Activated T-cell treated with anti-CD3 and anti-CD28 coated beads for 1 hour (primary cell): Measurements from ENCODE around the gene LRP8.

Experiments
- DNase-seq: peaks from one replicate; pipeline ENCODE4 v3.0.0-alpha.2; 2020; ENCODE audit warnings: low read depth

LRP8 gene

DNA sequence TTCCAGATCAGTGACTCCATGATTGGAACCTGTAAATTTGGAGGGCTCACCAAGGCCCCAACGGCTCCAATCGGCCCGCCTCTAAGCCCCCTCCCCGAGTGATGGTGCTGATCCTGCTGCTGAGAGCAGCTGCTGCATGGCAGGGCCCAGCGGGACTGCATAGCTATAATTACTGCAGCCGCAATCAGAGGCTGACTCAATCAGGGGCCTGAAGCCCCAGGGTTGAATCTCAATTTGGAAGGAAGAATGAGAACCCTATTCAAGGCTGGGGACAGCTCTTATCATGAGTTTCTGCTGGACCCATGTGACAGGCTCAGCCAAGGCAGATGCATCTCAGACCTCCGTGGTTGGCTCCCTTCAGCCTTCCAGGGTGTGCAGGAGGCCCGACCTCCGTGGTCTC is 46.7 kb downstream of the LRP8 start:
- DNase-seq, result no peak

DNA sequence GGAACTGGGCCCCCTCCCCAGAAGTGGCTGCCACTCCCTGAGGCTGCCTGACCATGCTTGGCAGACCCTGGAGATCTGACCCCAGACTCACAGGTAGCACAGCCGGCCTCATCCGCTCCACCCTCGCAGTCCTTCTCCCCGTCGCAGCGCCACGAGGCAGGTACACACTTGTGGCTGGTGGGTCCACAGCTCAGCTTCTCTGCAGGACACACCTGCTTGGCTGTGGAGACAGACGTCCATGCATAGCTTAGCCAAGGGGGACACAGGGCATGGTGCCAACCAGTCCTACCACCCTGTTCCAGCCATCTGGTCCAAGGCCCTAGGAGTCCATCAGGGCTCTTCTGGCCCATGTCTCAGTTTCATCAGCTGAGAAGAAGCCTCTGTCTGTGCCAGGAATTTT is 47.4 kb downstream of the LRP8 start:
- no peak for DNase-seq

DNA sequence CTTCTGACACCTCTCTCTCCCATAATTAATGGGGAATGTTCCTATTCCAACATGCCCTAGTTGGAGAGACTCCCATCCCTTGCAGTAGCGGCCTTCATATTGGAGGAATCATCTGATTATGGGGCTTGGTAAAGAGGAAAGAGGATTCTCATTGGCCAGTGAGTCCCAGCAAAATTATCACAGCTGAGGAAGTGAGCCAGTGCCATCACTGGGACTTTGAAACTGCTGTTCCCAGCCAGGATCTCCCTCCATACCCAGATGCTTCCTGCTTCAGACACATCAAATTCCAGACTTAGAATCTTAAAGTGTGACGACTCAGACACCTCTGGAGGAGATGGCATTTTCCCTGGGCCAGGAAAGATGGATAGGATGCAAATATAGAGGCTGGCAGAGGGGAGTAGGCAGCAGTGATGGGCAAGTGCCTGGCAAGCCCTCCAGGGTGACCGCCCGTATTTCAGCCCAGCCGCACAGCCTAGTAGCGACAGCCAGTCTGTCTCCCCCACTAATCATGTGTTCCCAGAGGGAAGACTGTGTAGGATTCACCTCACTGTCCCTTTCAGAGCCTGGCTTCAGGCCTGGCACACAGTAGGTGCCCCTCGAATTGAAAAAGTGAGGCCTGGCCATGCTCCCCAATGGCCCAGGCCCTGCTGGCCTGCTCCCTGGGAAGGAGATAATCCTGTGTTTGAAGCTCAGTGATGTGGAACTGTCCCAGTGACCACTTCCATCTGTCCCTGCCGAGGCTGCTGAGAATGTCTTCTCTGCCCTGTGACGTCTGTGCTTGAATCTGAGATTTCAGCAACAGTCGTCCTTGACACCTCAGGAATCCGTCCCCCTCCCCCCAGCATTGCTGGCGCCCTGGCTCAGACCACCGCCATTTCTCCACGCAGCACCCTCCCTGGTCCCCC is 48.3 kb downstream of the LRP8 start:
- no peak for DNase-seq

DNA sequence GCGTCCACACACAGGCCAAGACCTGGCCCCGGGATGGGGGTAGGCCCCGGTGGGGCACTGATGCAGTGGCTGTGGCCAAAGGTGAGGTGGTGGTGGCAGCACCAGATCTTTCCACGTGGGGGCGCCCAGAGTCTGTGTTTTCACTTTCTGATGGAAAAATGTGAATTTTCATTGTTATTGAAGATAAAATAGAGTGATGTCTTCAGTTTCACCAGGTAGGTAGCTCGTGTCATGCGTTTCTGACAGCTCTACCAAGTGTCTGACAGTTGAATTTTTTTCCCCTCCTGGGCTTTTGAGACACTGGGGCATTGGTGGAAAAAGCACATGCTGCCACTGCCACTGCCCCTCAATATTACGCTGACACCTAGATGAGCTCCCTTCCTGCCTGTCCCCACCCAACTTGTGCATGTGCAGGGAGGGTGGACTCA is 49.6 kb downstream of the LRP8 start:
- DNase-seq, result peak; percentile 65

DNA sequence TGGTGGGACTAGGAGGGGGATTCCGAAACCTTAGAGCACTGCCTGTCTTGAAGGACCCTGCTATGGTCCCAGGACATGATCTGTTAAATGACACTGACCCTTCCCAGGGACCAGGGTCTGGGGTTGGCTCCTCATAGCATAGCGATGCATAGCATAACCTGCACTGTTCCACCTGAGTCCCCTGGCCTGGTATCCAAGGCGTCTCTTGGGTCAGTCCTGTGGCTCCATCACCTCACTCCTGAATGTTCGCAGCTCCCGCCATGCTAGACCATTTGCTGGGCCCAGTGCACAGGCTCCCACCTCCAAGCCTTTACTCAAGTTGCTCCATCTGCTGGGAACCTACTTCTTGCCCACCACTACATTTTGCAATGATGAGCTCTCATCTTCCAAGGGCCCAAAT is 50.5 kb downstream of the LRP8 start:
- DNase-seq, result no peak

DNA sequence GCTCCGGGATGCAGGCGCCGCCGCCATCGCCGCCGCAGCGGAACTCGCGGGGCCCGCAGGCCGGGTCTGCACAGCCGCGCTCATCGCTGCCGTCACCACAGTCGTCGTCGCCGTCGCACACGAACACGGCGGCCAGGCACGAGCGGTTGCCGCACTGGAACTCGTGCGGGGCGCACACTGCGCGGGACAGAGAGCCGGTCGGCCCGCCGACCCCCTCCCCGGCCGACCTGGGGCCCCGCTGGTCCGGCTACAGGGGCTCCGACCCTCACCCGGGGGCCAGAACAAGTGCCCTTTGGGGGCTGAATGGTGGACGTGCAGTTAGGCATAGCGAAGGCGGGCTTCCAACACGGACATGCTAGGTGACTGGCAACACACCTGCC is 51.0 kb downstream of the LRP8 start:
- no peak for DNase-seq

DNA sequence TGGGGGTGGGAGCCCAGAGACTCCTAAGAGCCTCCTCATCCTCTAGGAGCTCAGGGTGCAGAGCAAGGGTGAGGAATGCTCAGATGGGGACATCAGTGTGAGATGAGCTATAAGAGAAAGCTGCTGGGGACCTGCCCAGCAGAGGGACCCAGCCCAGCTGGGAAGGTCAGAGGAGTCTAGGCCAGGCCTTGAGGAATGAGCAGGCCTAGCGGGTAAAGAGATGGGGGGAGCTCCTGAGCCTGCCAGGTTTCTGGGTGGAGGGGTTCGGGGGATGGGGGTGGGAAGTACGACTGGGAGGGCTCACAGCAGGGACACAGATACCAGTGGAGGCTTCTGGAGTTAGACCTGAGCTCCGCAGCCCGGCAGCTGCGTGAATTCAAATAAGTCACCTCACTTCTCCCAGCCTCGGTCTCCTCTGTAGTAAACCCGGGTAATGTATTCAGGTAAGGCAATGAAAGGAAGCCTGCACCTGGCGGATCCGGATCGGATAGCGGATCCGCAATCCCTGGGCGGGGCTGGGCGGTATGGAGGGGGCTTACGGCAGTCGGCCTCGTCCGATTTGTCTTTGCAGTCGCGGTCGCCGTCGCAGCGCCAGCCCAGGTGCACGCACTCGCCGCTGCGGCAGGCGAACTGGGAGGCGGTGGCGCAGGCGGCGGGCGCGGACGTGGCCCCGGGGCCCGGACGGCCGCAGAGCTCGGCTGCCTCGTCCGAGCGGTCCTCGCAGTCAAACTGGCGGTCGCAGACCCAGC is 51.5 kb downstream of the LRP8 start:
- DNase-seq, result no peak

DNA sequence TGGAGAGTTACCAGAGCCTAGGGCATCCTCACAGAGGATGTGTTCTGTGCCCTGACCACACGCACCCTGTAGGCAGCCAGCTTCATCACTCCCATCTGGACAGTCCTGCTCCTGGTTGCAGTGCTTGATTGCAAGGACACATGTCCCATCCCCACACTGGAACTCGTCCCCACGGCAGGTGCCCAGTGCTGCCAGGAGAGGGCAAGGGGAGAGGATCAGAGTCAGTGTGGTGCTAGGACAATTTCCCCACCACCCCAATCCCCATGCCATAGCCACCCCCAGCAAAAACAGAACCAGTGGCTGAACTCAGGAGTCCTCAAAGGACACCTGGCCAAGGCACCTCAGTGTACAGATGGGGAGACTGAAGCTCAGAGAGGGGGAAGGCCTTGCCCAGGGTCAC is 52.3 kb downstream of the LRP8 start:
- DNase-seq, result no peak

DNA sequence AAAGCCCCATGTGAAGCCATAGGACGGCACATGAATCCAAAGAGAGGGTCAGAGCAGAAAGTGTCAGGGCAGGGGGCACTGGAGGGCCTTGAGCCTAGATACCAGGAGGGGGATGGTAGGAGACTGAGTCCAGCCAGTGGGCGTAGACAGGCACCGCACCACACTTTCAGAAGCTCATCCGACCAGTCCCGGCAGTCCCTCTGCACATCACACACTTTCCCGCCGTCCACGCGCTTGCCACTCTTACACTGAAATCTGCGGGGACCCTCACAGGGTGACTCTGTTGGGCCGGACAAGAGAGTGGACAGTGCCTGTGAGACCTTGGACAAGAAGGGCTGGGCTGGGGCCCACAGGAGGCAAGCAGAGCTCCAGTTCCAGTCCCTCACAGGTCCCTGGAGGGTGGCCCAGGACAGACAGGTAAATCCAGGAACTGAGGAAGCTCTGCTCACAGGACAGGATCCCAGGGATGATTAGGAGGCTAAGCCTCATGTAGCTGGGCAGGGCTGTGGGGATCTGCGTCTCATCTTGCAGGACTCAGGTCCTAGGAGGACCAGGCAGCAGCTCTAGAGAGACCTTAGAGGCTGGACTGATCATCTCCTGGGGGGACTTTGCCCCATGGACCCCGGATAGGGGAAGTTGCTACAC is 53.2 kb downstream of the LRP8 start:
- DNase-seq, result no peak

DNA sequence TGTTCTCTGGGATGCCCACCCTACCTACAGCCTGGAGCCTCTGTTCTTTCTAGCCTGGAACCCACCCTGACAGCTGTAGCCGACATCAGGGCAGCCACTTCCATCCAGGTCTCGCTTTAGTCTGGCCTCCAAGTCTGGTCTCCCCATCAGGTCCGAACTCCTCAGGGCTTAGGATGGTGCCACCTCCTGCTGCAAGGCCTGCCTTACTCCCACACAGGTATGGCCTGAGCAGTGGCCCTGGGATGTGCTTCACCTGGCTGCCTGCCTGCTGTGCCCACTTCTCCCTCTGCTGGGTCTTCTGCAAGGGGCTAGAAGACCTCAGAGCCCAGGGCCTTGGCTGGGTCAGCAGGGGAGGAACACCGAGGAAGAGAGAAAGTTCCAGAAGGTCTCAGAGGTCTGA is 53.8 kb downstream of the LRP8 start:
- no peak for DNase-seq

DNA sequence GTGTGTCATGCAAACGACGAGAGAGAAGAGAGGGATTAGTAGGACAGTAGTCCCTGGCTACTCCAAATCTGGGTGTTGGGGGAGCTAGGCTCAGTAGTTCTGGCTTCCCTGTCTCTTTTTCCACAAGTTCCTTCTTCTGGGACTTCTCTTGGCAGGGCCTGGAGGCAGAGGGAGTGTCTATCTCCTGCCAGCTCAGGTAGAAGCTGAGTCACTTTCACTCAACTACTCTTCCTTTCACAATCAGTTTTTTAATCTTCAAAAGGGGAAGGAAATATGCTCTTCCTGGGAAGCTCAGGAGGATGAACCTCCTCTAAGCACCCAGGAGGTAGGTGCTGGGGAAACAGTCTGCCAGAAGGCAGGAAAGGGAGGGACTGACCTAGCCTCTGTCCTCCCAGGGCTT is 54.3 kb downstream of the LRP8 start:
- no peak for DNase-seq

DNA sequence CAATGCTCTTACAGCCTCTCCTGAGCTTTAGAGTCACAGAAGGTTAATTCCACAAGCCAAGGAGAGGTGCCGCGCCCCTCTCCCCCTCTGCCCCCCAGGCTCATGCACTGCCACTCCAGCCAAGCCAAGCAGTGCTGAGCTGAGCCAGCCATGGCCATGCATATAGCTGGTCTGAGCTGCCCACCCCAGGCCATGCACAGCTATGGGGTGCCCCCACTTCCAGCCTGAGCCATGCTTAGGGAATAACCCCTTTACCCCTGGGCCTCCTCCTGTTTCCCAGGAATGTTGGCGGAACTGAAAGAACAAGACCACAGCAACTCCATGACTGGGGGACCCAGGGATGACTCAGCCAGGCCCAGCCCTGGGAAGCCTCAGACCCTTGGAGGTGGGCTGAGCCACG is 55.5 kb downstream of the LRP8 start:
- no peak for DNase-seq

DNA sequence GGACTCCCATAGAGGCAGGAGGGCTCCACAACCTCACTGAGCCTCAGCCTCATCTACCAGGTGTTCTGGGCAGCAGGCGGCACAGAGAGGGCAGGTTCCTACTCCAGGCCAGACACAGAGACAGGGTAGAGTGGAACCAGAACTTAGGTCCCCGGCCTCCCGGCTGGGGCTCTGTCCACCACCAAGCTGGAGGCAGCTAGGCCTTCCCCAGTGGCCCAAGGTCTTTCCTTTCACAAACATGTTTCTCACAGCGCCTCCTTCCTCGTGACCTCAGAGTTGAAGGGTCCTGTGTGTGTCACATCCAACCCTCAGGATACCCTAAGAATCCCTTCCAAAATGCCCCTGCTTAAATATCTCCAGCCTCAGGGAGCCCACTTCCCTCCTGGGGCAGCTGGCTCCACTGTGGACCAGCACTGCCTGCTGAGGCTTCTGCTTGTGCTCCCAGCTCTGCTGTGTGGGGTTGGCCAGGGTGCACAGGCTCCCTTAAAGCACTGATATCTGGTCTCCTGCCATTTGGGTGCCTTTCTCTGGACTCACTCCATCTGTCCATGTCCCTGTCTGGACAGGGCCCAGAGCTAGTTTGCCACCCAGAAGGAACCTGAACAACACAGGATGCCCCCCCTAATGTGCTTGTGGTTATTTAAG is 56.3 kb downstream of the LRP8 start:
- no peak for DNase-seq

DNA sequence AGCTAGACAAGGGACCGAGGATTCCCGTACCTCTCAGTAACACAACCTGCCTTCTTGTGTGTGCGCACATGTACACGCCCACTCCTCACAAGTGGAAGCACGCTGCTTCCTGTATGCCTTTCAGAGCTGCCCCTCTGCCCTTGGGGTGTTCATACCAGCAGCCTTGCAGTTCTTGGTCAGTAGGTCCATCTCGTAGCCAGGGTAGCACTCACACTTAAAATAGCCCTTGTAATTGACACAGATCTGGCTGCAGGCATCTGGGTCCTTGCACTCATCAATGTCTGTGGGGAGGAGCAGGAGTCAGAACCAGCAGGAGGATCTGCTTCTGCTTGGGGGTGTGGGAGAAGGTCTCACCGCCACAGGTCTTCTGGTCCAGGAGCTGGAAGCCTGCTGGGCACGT is 57.0 kb downstream of the LRP8 start:
- no peak for DNase-seq

DNA sequence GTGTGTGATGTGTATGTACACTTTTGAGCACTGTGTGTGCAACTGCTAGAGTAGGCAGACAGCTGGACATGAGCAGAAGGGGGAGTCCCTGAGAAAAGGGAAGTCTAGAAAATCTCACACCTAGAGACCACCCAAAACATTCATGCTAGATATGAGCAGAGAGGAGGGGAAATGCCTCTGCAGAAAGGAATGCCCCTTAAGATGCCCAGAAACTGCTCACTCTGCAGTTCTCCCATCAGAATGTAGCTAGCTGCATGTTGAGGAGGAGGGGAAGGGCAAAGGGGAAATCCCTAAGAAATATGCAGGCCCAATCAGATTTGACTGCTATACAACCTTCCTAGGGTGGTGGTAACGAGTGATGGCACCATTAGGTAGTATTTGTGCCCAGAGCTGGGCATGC is 57.8 kb downstream of the LRP8 start:
- DNase-seq, result no peak

DNA sequence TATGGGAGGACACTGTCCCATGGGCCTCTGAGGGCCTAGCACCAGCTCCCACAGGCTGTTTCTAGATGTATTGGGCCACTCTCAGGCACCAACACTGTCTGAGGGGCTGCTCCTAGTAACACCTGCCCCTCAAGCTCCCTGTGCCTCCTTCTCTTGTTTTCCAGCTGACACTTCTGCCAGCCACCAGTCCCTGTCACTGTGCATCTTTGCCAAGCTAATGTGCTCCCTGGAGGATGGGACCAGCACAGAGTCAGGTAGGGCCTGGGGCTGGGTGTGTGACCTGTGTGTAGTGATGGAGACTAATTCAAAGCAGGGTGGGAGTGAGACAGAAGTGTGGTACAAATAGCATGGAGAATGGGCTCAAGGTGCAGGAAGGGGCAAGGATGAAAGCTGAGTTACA is 60.1 kb downstream of the LRP8 start:
- DNase-seq, result no peak

DNA sequence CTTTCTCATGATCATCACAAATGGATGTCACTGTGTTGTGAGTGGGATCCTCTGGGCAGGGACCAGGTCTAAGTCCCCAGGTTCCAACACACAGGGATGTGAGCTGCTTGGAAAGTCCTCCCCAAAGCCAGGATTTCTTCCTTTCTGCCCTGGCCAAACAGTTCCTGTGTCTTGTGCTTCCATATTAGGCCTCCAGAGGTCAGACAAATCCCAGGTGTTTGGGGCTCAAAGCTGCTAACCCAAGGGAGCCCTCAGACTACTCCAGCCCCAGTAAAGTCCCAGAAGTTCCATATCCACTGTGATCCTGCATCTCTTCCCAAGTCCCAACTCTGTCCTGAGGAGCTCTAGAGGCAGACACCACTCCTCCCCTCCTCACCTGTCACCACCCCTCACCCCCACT is 61.8 kb downstream of the LRP8 start:
- no peak for DNase-seq

DNA sequence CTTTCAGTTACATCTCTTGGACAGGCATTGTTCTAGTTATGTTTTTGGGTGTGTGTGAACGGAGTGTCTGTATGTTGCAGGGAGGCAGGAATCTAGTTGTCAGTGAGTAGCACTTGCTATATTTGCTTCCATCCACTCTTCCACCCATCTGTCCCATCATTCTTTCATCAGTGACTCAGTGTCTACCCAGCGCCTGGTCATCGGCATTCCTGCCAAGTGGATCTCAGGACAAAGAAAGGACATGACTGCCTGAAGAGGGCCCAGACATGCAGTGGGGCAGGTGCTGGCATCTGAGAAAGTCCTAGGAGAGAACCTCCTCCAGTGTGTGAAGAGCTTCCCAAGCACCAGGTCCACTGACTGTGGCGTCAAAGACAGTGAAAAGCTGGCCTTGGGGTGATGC is 62.3 kb downstream of the LRP8 start:
- DNase-seq, result no peak

DNA sequence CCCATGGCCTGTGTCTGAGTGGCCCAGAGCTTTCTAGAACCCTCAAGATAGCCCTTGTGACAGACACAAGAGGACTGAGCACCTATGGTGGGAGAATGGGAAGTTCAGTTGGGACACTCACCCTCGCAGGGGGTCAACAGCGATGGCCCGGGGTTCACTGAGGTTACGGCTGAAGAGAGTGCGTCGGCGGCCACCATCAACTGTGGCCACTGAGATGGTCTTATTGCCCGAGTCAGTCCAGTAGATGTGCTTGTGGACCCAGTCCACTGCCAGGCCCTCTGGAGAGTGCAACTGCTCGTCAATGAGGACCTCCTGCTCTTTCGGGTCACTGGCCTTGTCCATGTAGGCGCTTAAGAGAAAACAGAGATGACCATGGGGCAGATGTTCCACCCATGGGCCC is 63.8 kb downstream of the LRP8 start:
- DNase-seq, result no peak

DNA sequence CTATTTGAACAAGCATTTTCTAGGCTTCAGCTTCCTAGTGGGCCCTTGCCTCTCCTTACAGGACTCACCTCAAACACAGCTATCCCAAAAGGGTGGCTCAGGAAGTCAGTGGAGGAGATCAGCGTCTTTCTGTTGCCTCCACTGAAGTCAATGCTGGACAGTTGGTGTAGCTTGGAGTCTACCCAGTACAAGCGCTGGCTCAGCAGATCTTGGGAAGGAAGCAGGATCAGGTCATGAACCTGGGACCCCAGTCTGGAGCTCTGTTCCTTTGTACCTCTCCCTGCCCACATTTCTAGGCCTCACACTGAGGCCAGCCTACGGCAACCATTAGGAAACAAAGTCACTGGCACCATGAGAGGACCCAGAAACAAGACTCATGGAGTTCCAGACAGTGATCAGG is 65.9 kb downstream of the LRP8 start:
- DNase-seq, result no peak

DNA sequence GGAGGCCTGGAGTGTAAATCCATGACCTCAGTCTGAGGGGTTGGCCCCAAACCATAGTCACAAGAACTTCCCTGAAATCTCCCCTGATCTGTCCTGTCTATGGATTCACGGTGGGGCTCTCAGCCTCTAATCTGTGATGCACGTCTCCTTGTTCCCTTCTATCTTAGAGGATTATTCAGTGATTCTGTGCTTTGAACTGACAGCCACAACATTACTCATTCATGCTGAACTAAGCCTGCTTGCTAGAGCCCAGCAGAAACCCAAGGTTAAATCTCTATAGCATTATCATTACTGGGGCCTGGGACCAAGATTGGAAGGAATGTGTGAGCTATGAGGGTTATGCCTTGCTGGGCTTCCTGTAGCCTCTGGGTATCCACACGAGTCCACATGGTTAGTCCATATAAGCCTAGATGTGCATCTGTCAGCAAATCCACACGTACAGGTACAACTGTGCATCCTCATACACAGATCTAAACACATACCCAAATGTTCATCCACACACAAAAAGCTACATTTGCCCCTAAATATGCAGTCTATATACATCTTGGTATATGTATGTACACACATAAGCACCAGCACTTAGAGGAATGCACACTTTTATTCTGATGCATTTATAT is 67.1 kb downstream of the LRP8 start:
- no peak for DNase-seq

DNA sequence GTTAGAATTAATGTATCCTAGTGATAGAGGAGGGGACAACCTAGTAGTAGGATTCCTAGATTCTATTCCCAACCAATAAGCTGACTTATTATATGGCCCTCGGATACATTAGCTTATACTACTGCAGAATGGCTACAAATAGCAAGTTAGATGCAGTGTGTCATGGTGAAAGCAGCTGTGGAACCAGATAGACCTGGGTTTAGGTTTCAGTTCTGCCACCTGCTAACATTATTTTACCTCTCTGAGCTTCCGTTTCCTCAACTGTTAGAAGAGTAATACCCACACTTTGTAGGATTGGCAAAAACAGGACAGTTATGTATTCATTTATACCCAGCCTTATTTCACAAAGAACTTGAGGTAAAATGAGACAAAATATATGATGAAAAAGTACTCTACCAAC is 67.9 kb downstream of the LRP8 start:
- DNase-seq, result no peak
